Loucy (cell line): ENCODE results near the gene TEKT4.

ENCODE experiments used
- CTCF ChIP-seq: fragments of 200-600 bp; sonication (generic); conservative IDR thresholded peaks from 2 replicates; pipeline ENCODE4 v1.5.1; 2014; ENCODE audit warnings: mild to moderate bottlenecking, antibody characterized with exemption, low read length
- EZH2phosphoT487 ChIP-seq: fragments of 200-600 bp; IDR thresholded peaks from 2 replicates; pipeline ENCODE4 v1.6.1; 2018; ENCODE audit warnings: antibody characterized with exemption, mild to moderate bottlenecking, moderate library complexity, borderline replicate concordance

GRCh38 chr2:94875820-94876522 lies 4.7 kb downstream of the TEKT4 start:
- no peak for TF ChIP-seq CTCF
- TF ChIP-seq EZH2phosphoT487 = no peak
